Measurements from ENCODE around the gene GLIS2. TPM values are rescaled to one million over a fixed set of nuclear protein-coding genes. Genes with fewer than 3 reads are reported as not detected.

GLIS2 gene
- total RNA-seq, 1 donor from 2014 or later: not detected

DNA sequence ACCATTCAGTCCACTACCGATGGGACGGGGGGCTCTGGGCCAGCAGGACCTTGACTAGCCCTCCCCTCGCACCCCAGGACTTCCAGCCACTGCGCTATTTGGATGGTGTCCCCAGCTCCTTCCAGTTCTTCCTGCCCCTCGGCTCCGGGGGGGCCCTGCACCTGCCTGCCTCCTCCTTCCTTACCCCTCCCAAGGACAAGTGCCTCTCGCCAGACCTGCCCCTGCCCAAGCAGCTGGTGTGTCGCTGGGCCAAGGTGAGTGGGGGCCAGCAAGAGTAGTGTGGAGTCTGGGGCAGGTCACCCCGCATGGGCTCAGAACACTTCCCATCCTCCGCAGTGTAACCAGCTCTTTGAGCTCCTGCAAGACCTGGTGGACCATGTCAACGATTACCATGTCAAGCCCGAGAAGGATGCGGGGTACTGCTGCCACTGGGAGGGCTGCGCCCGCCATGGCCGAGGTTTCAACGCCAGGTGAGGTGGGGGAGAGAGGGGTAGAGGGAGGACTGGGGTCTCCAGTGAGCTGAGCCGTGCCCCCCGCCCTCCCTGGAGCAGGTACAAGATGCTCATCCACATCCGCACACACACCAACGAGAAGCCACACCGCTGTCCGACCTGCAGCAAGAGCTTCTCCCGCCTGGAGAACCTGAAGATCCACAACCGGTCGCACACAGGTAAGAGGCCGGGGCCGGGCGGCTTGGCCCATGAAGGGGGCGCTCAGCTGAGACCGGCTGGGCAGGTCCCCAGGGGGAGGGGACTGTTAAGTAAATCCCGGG lies 19.0 kb downstream of the GLIS2 start:
- no peaks in the 10 kb centered on the region for H3K9me3 Mint-ChIP-seq
- H3K4me1 Mint-ChIP-seq: no peaks in the 10 kb centered on the region
- intact Hi-C loops (cut with micrococcal nuclease): no loop called here
- POLR2A ChIA-PET: interaction anchor here (0.6 kb wide), 1 partner anchor 26 kb away, joined by 3 read pairs; no protein-coding TSS in a partner anchor
- ATAC-seq (ENCODE audit: low read depth) (no peak), DNase-seq (no peak)
- H3K27me3 Mint-ChIP-seq: no peaks in the 10 kb centered on the region
- TF ChIP-seq, protein P1, sequence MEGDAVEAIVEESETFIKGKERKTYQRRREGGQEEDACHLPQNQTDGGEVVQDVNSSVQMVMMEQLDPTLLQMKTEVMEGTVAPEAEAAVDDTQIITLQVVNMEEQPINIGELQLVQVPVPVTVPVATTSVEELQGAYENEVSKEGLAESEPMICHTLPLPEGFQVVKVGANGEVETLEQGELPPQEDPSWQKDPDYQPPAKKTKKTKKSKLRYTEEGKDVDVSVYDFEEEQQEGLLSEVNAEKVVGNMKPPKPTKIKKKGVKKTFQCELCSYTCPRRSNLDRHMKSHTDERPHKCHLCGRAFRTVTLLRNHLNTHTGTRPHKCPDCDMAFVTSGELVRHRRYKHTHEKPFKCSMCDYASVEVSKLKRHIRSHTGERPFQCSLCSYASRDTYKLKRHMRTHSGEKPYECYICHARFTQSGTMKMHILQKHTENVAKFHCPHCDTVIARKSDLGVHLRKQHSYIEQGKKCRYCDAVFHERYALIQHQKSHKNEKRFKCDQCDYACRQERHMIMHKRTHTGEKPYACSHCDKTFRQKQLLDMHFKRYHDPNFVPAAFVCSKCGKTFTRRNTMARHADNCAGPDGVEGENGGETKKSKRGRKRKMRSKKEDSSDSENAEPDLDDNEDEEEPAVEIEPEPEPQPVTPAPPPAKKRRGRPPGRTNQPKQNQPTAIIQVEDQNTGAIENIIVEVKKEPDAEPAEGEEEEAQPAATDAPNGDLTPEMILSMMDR (IDR thresholded peaks at IDR 0.05): no peak
- no peak overlapping the region for H3K27ac Mint-ChIP-seq
- no peak overlapping the region for H3K4me3 Mint-ChIP-seq
- CTCF ChIA-PET: no interaction called here
- peaks cover 7% of the 10 kb centered on the region for H3K36me3 Mint-ChIP-seq (ENCODE audit: low read depth)

GRCh38 chr16:4336701-4337539 lies 21.1 kb downstream of the GLIS2 start:
- DNase-seq (no peak), ATAC-seq (ENCODE audit: low read depth) (no peak)
- peaks cover 13% of the 10 kb centered on the region for H3K36me3 Mint-ChIP-seq (ENCODE audit: low read depth)
- H3K27ac Mint-ChIP-seq: no peak overlapping the region
- intact Hi-C loops (cut with micrococcal nuclease): no loop called here
- H3K27me3 Mint-ChIP-seq: no peaks in the 10 kb centered on the region
- H3K4me3 Mint-ChIP-seq: no peak overlapping the region
- CTCF ChIA-PET: interaction anchor here (1.0 to 1.3 kb wide), 2 partner anchors 14 to 83 kb away, joined by 3 to 4 read pairs; no protein-coding TSS in a partner anchor
- POLR2A ChIA-PET: no interaction called here
- no peaks in the 10 kb centered on the region for H3K4me1 Mint-ChIP-seq
- TF ChIP-seq, protein P1 (IDR thresholded peaks at IDR 0.05): no peak
- no peaks in the 10 kb centered on the region for H3K9me3 Mint-ChIP-seq

DNA sequence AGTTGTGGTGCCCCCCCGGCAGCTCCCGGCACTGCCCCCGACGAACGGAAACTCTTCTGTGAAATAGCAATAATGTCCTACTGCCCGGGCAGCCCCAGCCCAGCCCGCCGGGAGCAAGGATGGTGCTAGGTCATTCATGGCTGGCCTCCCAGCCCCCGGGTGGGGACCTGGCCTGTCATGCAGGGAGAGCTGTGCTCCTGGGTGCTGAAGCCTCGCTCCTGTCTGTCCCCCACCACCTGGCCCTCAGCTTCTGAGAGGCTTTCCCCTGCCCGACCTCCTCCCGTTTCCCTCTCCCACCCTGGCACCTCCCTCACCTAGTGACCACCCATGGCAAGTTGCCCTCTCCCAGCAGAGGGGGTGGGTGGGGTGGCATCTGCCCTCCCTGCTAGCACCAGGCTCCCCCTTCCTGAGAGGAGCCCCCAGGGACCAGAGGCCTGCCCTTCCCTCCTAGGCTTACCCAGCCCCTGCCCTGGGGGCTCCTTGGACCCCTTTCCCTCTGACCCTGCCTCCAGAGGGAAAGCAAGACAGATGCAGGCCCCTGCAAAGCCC lies 21.7 kb downstream of the GLIS2 start:
- H3K27ac Mint-ChIP-seq: no peak overlapping the region
- H3K36me3 Mint-ChIP-seq (ENCODE audit: low read depth): peaks cover 13% of the 10 kb centered on the region
- H3K27me3 Mint-ChIP-seq: no peaks in the 10 kb centered on the region
- H3K9me3 Mint-ChIP-seq: no peaks in the 10 kb centered on the region
- intact Hi-C loops (cut with micrococcal nuclease): no loop called here
- H3K4me1 Mint-ChIP-seq: no peaks in the 10 kb centered on the region
- ChIA-PET POLR2A (no interaction called here), CTCF (interaction anchor here (1.3 kb wide), 1 partner anchor 84 kb away, joined by 4 read pairs; no protein-coding TSS in a partner anchor)
- TF ChIP-seq, protein P1 (IDR thresholded peaks at IDR 0.05): no peak
- ATAC-seq (ENCODE audit: low read depth) (no peak), DNase-seq (no peak)
- no peak overlapping the region for H3K4me3 Mint-ChIP-seq

DNA sequence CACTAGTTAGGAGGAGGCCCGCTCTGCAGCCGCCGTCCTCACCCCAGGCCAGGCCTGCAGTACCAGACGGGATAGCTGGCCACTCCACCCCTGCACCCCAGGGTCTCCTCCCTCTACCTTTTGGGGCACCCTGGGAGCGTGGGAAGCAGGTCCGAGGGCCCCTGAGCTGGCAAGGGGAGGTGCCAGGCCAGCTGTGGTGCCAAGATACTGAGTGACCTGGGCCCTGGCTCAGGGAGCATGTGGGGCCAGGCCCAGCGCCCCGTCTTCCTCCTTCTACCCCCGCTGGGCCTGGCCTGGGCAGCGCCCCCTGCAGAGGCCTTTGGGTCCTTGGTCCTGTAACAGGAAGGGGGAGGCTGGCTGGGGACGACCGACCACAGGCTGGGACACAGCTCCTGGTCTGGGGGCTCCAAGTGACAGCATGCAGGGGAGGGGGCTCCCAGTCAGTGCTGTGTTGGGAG lies 22.3 kb downstream of the GLIS2 start:
- CTCF ChIA-PET: interaction anchor here (1.3 to 1.8 kb wide), 2 partner anchors 8 to 84 kb away, joined by 4 read pairs; no protein-coding TSS in a partner anchor

More for the DNA sequence above, 22.3 kb downstream of the GLIS2 start:
- POLR2A ChIA-PET: no interaction called here
- Mint-ChIP-seq H3K27ac (no peak overlapping the region), H3K4me1 (no peaks in the 10 kb centered on the region), H3K36me3 (ENCODE audit: low read depth) (peaks cover 13% of the 10 kb centered on the region), H3K27me3 (no peaks in the 10 kb centered on the region), H3K4me3 (no peak overlapping the region), H3K9me3 (no peaks in the 10 kb centered on the region)
- intact Hi-C loops (cut with micrococcal nuclease): no loop called here
- DNase-seq: no peak
- TF ChIP-seq, protein P1 (IDR thresholded peaks at IDR 0.05): no peak
- no peak for ATAC-seq (ENCODE audit: low read depth)
